HG03196 (cell line): Measurements from ENCODE around the gene BOK.

Experiments used
- ATAC-seq: cut with Tn5 transposase; IDR thresholded peaks from one replicate; pipeline ENCODE4 v1.9.1; 2021; ENCODE audit not compliant: unreplicated experiment

BOK gene

DNA sequence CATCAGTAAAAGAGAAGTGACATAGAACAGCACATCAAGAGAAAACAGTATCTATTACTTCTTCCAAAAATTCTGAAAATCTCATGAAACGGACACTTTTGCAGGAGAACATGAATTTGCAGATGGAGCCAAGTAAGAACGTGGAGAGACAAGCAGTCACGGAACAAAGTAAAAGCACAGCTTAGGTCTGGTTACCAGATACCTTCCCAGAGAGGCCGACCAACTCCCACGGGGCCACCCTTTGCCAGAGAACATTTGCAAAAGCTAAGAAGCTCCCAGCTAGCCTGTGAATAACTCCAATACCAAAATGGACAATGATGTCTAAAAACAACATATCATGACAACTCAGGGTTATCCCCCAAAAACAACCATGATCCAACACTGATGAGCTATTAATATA is 39.5 kb downstream of the BOK start:
- ATAC-seq: no peak

DNA sequence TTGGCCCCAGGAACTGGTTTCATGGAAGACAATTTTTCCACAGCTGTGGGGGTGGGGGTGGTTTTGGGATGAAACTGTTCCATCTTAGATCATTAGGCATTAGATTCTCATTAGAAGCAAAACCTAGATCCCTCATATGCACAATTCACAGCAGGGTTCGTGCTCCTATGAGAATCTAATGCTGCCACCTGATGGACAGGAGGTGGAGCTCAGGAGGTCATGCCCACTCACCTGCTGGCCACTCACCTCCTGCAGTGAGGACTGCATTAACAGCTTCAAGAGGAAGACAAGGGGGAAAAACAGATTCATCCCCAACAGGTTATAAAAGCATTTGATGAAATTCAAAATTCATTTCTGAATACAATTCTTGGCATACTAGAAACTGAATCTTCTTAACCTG is 39.9 kb downstream of the BOK start:
- no peak for ATAC-seq

DNA sequence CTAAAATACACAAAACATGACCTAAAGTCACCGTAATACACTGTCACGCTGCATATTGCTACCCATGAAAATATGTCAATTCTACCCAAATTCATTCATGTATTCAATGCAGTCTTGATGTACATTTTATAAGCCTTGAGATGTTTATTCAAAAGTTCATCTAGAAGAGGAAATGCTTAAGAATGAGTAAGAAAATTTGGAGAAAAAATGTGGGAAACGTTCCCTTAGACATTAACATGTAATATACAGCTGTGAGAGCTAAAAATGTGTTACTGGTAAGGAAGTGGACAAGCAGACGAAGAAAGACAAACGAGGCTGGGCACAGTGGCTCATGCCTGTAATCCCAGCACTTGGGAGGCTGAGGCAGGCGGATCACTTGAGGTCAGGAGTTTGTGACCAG is 41.1 kb downstream of the BOK start:
- no peak for ATAC-seq

DNA sequence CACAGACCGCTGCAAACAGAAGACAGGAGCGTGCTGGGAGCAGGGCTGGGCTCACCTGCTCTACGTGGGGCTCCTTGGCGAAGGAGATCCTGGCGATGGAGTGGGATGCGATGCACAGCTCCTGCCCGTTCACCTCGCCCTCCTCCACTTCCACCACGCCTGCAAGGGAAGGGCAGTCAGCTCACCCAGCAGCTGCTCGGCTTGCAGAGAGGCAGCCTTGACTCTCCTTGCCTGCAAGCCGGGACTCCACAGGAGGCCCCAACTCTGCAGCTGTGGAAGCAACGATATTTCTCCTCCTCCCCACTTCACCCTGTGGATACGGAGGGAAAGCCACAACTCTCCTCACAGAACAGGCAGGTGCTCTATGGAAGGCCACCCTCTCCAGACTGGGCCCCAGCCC is 43.3 kb downstream of the BOK start:
- ATAC-seq: no peak

DNA sequence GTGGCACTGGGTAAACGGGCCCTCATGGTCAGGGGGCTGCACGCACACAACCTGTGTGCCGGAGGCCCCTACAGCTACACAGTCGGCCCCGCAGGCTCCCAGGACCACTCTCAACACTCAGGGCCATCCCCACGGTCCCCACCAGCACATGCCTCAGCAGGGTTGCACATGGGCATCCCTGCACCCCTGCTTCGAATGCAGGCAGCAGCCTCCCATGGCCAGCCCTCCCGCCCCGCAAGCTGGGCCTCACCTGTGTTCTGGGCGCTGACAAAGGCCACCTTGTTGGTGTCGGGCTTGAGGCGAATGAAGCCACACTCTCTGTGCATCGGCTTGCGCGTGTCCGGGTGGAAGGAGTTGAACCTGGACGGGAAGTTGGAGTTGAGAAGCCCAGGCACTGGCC is 44.2 kb downstream of the BOK start:
- ATAC-seq: no peak

DNA sequence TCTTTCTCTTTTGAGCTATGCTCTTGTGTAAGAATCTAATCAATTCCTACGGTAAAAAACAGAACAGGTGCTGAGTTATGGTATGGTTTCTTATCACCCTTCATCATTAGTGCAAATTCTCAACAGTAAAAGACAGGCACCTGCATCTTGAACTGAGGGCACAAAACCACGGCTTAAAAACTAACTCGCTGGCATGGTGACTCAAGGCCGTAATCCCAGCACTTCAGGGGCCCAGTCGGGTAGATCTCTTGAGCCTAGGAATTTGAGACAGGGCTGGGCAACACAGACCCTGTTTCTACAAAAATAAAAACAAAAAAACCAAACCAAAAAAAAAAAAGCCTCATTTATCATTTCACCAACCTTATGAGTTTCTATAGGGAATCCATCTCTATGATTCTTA is 45.1 kb downstream of the BOK start:
- no peak for ATAC-seq

DNA sequence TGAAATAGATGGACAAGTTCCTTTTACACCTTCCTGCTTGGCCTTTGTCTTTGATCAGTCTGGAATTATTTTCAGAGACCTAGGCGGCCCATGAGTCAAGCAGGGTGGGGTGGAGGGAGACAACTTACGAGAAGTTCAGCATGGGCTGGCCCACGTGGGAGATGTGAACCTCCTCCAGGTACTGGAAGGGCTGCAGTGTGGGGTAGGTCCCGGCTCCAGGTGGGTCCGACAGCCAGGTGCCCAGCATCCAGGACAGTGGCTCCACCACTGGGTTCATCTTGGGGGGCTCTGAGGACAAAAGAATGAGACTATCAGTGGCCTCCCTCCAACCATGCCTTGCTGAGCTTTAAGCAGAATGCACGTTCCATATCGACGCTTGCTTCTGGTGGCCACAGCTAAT is 47.6 kb downstream of the BOK start:
- no peak for ATAC-seq

DNA sequence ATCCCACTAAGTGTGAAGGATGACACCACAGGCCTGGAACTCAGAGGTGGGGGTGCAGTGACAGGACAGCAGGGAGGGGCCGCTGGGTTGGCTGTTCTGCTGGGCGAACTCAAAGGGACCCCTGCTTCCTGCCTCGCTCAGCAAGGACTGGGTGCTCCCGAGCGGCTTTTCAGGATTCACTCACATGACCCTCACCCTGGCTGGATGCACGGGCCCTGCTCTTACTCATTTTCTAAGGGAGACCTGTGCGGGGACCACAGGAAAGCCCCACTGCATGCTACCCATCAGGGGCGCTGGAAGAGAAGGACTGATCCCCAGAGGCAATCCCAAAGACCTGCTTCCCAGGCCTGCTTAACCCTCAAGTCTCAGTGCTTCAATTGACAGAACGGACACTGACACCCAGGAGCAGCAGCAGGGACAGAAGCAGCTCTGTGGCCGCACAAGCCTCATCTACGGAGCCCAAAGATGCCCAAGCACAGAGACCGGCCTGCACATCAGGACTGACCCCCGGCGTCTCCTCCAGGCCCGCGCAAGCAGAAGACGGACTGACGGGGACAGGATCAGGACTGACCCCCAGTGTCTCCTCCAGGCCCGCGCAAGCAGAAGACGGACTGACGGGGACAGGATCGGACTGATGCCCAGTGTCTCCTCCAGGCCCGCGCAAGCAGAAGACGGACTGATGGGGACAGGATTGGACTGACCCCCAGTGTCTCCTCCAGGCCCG is 48.8 kb downstream of the BOK start:
- no peak for ATAC-seq

DNA sequence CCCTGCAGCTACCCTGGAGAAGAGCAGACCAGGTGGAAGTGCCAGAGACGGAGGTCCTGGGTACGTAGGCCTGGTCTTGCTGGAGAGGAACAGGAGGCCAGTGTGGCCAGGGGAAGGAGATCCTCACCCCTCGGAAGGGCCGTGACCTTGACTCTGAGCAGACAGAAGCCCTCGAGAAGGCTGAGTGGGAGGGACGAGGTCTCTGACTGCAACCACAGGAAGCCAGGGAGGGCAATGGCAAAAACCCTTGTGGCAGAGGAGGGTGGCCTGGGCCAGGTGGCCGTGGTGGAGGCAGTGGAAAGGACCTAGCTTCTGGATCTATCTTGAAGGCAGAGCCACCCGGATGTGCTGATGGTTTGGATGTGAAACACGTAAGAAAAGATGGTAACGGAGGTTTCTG is 50.3 kb downstream of the BOK start:
- ATAC-seq: no peak

DNA sequence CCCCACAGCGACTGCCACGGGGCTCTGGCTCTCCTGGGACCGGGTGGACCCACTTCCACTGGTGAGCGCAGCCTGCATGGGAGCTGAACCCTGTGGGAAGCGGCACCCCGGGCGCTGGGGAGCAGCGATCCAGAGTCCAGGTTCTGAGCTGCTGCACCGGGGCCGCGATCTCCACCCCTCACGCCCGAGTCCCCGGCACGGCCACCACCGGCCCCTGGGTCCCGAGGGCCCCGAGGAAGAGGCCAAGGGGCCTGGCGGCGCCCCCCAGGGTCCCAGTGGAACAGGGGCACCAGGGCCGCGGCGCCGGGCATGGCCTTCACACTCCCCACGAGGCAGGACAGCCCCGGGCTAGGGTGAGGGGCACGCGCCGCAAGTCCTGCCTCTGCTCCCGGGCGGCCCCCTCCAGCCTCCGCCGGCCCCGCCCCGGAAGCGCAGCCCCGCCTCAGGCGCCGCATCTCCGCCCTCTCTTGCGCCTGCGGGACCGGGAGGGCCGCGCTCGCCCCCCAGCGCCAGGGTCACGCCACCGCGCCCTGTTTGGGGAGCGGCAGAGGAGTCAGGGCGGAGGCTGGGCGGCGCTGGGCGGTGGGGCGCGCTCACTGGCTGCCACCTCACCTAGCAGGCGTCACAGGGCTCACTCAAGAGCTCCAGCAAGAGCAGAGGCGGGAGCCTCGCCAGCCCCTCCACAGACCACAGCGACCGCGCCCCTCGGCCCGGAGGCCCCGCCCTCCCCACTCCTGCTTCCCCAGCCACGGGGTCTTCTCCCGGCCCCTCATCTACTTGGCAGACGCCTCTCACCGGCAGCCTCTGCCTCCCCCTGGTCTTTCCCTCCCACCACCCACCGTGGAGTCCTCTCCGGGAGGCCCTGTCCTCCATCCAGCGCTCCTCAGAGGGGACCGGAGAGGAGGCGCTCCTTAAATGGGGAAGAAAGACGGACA is 51.6 kb downstream of the BOK start:
- ATAC-seq: peak; percentile 94

DNA sequence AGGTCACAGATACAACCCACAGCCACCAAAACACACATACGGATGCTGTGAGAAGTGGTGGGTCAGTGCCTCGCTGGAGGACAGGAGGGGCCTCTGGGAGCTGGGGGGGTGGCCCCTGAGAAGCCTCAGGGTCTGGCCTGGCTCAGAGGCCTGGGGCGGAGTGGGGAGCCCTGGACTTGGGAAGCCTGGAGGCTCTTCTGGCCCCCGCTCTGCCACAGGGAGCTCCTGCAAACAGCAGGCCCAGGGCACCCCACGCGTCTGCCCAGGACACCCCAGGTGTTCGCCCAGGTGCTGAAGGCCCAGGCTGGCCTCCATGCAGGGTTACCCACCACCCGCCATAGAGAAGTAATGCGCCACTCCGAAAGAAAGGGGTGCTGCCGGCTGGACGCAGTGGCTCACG is 52.5 kb downstream of the BOK start:
- no peak for ATAC-seq

DNA sequence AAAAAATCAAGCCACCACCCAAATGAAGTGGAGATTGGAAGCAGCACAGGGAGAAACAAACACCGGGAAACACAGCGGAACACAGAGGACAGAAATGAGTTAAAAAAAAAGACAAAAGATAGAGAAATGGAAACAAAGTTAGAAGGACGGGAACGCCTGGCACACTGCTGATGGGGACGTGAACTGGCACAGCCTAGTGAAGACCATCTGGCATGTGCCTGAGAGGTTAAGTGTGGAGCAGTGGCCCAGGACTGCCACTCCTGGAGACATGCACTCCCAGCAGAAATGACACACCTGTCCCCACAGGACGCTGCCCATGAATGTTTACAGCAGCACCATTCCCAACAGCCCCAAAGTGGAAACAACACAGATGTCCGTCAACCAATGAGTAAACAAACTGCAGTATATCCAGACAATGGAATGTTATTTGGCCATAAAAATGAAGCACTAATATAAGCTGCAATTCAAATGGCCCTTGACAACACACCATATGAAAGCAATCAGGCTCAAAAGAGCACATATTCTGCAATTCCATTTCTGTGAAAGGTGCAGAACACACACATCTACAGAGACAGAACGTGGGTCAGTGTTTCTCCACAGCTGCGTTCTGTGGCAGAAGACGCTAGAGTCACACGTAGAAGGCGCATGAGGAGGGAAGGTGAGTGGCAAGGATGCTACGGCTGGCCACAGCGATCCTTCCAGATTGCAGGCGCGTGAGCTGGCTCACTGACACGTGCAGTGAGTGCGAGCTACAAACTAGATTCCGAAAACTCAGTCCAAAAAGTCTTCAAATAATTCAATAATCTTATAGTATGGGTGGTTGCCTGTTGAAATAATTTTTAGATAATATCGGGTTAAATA is 53.8 kb downstream of the BOK start:
- no peak for ATAC-seq

DNA sequence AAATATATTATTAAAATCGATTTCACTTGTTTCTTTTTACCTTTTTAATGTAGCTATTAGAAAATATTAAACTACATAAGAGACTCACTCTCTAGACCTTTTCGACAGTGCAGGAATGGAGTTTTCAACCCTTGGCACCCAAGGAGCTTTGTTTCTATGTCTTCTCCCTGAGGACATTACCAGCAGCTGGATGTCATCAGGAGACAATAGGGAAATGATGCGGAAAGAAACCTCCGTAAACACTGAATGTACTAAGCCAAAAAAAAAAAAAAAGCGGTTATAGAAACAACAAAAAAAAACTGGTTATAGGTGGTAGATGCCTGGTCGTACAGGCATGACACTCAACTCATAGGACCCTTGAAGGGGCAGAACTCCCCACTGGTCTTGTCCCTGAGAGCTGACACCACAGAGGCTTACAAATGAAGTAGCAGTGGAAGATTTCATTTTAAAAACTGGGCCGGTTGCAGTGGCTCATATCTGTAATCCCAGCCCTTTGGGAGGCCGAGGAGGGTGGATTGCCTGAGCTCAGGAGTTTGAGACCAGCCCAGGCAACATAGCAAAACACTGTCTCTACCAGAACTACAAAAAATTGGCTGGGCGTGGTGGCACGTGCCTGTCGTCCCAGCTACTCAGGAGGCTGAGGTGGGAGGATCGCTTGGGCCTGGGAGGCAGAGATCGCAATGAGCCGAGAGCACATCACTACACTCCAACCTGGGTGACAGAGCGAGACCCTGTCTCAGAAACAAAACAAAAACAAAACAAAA is 54.7 kb downstream of the BOK start:
- no peak for ATAC-seq

DNA sequence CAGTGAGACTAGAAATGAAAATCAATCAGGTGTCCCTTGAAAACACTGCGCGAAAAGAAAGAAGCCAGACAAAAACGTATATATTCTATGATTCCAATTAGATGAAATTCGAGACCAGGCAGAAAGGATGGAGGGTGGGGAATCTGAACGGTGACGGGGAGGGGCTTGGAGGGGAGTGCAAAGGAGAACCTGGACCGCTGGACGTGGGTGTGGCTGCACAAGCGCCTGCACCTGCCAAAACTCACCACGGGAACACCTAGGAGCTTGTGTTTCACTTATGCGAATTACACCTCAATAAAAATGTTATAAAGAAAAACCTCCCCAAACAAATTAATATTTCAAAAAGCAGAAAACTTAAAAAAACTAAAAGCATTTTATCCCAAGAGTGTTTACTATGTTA is 56.5 kb downstream of the BOK start:
- ATAC-seq: no peak

DNA sequence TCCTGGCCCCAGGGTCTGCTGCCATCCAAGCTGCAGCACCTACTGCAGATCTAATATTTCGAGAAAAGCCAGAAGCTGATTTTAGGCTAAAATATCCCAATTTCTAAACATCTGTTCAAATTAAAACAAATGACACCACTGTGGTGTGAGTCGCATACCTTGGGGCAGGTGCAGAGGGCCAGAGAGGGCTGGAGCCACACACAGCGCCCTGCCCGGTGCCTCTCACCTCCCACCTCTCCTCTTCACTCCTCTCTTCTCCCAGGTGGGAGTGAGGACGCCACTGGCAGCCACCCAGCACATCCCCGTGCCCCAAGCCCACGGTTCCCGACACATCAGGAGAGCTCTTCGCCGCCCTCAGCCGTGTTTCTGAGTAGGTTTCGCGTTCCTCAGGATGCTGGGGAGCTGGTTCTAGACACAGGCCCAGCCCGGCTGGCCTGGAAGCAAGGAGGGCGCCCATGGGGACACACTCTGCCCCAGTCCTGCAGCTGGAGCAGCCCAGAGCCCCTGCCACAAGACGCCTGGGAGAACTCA is 57.0 kb downstream of the BOK start:
- ATAC-seq: no peak

DNA sequence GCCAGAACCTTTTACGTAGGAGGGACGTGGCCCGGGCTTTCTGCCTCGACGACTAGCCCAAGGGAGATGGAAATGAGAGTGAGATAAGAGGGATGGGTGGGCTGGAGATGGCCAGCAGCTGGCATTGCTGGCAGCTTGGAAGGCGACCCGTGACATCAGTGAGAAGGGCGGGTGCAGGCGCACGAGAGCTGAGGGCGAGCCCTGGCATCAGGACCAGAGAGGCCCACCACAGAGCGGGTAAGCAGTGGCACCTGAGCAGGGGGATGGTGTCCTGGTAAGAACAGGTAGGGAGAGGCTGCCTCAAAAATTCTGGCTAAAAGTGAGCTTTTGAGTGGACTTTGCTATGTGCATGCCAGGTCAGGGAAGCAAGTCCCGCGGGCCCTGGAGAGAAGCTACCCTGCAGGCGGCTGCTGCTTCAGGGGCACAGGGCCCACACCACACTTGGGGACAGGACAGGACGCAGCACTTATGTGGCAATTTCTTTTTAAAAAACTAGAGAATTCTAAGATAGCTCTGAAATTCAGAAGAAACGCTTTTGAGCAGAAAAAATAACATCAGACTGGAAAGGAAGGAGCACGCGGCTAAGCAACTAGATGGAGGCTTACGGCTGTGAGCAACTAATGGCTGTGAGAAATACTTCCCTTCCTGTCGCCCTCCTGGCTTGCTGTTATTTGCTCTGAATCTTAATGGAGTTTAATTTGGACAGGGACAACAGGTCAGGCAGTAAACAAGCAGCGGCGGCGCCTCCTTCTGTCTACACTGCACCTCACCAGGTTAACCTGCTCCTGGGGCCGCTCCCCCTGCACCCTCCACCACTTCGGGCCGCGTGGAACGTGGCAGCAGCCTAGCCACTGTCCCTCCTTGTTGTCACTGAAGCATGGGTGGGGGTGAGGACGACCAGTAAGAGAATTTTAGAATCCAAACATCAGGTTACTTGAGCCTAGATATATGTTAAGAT is 57.9 kb downstream of the BOK start:
- ATAC-seq: no peak

DNA sequence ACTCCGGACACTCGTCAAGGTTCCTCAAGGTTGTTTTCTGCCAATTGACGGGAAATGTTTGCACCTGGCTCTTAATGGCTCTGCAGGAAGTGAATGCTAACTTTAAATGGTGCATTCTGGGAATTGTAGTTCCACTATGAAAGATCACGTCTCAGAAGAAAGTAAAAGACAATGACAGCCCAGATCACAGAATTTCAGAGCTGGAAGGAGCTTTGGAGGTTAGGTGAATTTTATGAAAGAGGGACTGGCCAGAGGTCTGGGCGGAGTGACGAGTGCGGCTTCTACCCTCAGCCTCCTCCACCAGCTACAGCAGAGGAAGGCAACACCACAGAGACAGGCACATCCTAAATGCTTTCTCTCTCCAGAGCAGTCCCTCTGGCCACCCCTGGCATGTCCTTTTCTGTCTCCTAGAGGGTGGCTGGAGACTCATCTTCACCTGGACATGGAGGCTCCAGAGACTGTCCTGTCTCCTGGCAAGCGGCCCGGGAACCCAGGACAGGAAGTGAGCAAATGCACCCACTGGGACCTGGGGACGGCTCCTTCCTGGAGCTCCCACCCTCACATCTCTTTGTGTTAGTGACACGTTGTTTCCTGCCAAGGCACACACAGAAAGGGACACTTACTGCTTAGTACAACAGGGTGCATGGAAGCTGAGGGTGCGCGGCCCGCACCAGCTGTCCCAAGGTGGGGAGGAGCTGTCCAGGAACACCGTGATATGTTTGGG is 59.0 kb downstream of the BOK start:
- ATAC-seq: no peak

DNA sequence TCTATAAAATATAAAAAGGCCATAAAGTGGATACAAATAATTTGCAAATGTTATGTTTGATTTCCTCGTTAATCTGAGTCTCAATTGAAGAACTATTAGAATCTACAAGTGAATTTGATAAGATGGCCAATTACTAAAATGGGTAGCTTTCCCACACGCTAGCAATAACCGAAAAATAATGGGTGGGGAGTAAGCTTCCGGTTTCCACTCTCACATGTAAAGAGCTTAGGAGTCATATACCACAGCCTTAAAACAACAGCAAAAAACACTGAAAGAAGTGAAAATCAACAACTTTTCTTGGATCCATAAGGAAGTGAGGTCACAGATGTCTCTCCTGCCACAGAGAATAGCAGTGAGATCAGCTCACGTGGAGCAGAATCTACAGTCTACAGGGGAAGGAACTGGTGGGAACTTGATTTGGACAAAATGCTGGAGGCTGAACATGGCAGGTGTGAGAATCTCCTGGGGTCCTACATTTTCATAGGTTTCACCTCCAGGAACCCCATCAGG is 59.8 kb downstream of the BOK start:
- ATAC-seq: no peak
